GM23338 (cell line): ENCODE data around the gene PID1. TPM values are rescaled to one million over a fixed set of nuclear protein-coding genes. Genes with fewer than 3 reads are reported as not detected.

ENCODE experiments used
- ATAC-seq: fragments of 200-7000 bp; cut with Tn5 transposase; 3 replicates; pipeline ENCODE4 v1.9.1; 2020
- DNase-seq: peaks from one replicate; pipeline ENCODE4 v3.0.0-alpha.2; 2015; ENCODE audit warnings: low spot score
- H2AFZ ChIP-seq: fragments of 200-600 bp; sonication (generic); 2 replicates; pipeline ENCODE4 v1.8.0; 2016; ENCODE audit warnings: antibody characterized with exemption, mild to moderate bottlenecking, moderate library complexity
- H3F3A ChIP-seq: fragments of 200-600 bp; sonication (generic); replicated peaks from 2 replicates; pipeline ENCODE4 v1.8.0; 2017; ENCODE audit warnings: antibody characterized with exemption, mixed run types, low read depth
- H3K27ac ChIP-seq: fragments of 200-600 bp; sonication (generic); 2 replicates; pipeline ENCODE4 v1.6.1; 2016; ENCODE audit warnings: low read depth
- H3K27me3 ChIP-seq: fragments of 200-600 bp; sonication (generic); 2 replicates; pipeline ENCODE4 v1.8.0; 2016; ENCODE audit warnings: mild to moderate bottlenecking, mixed run types, moderate library complexity; ENCODE audit not compliant: insufficient read depth
- H3K36me3 ChIP-seq: fragments of 200-600 bp; sonication (generic); 2 replicates; pipeline ENCODE4 v1.8.0; 2016; ENCODE audit warnings: mild to moderate bottlenecking; ENCODE audit not compliant: insufficient read depth
- H3K4me1 ChIP-seq: fragments of 200-600 bp; sonication (generic); 2 replicates; pipeline ENCODE4 v1.8.0; 2016; ENCODE audit warnings: mild to moderate bottlenecking, moderate library complexity; ENCODE audit not compliant: insufficient read depth
- H3K4me2 ChIP-seq: fragments of 200-600 bp; sonication (generic); 2 replicates; pipeline ENCODE4 v1.7.1; 2017; ENCODE audit warnings: mixed run types
- H3K4me3 ChIP-seq: fragments of 200-600 bp; sonication (generic); 2 replicates; pipeline ENCODE4 v1.6.1; 2016; ENCODE audit warnings: mixed run types
- H3K79me2 ChIP-seq: fragments of 200-600 bp; sonication (generic); replicated peaks from 2 replicates; pipeline ENCODE4 v1.8.0; 2017; ENCODE audit warnings: mild to moderate bottlenecking; ENCODE audit not compliant: insufficient read depth
- H3K9me2 ChIP-seq: fragments of 200-600 bp; sonication (generic); 2 replicates; pipeline ENCODE4 v1.8.0; 2017; ENCODE audit not compliant: insufficient read depth
- H4K20me1 ChIP-seq: fragments of 200-600 bp; sonication (generic); replicated peaks from 2 replicates; pipeline ENCODE4 v1.8.0; 2017; ENCODE audit warnings: mild to moderate bottlenecking; ENCODE audit not compliant: insufficient read depth
- H3K27ac Mint-ChIP-seq: 2 replicates; pipeline ENCODE4 v1.8.0; 2020; ENCODE audit warnings: inconsistent platforms, mild to moderate bottlenecking, moderate library complexity, mixed read lengths
- H3K27me3 Mint-ChIP-seq: 3 replicates; pipeline ENCODE4 v1.8.0; 2022; ENCODE audit warnings: low read depth, mild to moderate bottlenecking, moderate library complexity, mixed read lengths, inconsistent platforms; ENCODE audit not compliant: insufficient read depth, poor library complexity
- H3K36me3 Mint-ChIP-seq: 3 replicates; pipeline ENCODE4 v1.8.0; 2021; ENCODE audit warnings: low read depth, mild to moderate bottlenecking, inconsistent platforms, moderate library complexity, mixed read lengths
- H3K4me1 Mint-ChIP-seq: 3 replicates; pipeline ENCODE4 v1.8.0; 2020; ENCODE audit warnings: mild to moderate bottlenecking, inconsistent platforms, mixed read lengths
- H3K4me3 Mint-ChIP-seq: 3 replicates; pipeline ENCODE4 v1.8.0; 2021; ENCODE audit warnings: moderate library complexity, mild to moderate bottlenecking, inconsistent platforms, mixed read lengths
- H3K9me3 Mint-ChIP-seq: 3 replicates; pipeline ENCODE4 v1.8.0; 2020; ENCODE audit warnings: moderate library complexity, mild to moderate bottlenecking, inconsistent platforms, mixed read lengths
- CREB1 ChIP-seq: fragments of 250-450 bp; sonication (Bioruptor Pico); IDR thresholded peaks from 2 replicates; pipeline ENCODE4 v1.5.0; 2020; ENCODE audit warnings: low read depth, mild to moderate bottlenecking, moderate library complexity
- ETS1 ChIP-seq: IDR thresholded peaks from 2 replicates; pipeline ENCODE4 v1.6.1; 2016; ENCODE audit warnings: antibody characterized with exemption
- EZH2 ChIP-seq: fragments of 200-600 bp; sonication (generic); IDR thresholded peaks from one replicate; pipeline ENCODE4 v1.8.0; 2017; ENCODE audit warnings: antibody characterized with exemption, mild to moderate bottlenecking, low read depth; ENCODE audit not compliant: unreplicated experiment
- EZH2phosphoT487 ChIP-seq: fragments of 200-600 bp; sonication (generic); IDR thresholded peaks from one replicate; pipeline ENCODE4 v1.8.1; 2018; ENCODE audit warnings: antibody characterized with exemption; ENCODE audit not compliant: unreplicated experiment
- JUNB ChIP-seq: IDR thresholded peaks from one replicate; pipeline ENCODE4 v1.6.1; 2016; ENCODE audit warnings: antibody characterized with exemption; ENCODE audit not compliant: unreplicated experiment
- NANOG ChIP-seq: IDR thresholded peaks from 2 replicates; pipeline ENCODE4 v1.6.1; 2016; ENCODE audit warnings: antibody characterized with exemption, borderline replicate concordance
- POLR2AphosphoS5 ChIP-seq: IDR thresholded peaks from 2 replicates; pipeline ENCODE4 v1.6.1; 2016; ENCODE audit warnings: antibody characterized with exemption, low read depth
- REST ChIP-seq: IDR thresholded peaks from one replicate; pipeline ENCODE4 v1.6.1; 2018; ENCODE audit warnings: antibody characterized with exemption; ENCODE audit not compliant: unreplicated experiment
- STAT1 ChIP-seq: IDR thresholded peaks from one replicate; pipeline ENCODE4 v1.6.1; 2016; ENCODE audit warnings: antibody characterized with exemption; ENCODE audit not compliant: unreplicated experiment
- ZNF114 ChIP-seq: fragments of 250-450 bp; sonication (Bioruptor Pico); IDR thresholded peaks from 2 replicates; pipeline ENCODE4 v1.5.0; 2020; ENCODE audit warnings: mild to moderate bottlenecking, moderate library complexity
- ZNF331 ChIP-seq: fragments of 250-450 bp; sonication (Bioruptor Pico); IDR thresholded peaks from 2 replicates; pipeline ENCODE4 v1.5.0; 2020; ENCODE audit warnings: low read depth, mild to moderate bottlenecking, moderate library complexity
- polyA plus RNA-seq: library from polyadenylated mRNA; unstranded; fragments of >200 nt; fragmentation: Nextera tagmentation; extraction: Ambion mirVana; gene quantifications from 2 replicates; pipeline ENCODE4 v1.2.1, GENCODE V29; 2016
- total RNA-seq: library from RNA; depleted of rRNA; stranded (reverse); fragments of >200 nt; shearing (Covaris generic); gene quantifications from 2 replicates; pipeline ENCODE4 v1.2.3, GENCODE V29; 2014

Gene PID1
- total and polyA plus RNA-seq, 2 experiments from 2014 or later, result 1.7 to 2.4 TPM

- H3K9me2 ChIP-seq, result peaks cover 5% of the 10 kb centered on the region
- TF ChIP-seq ZNF114 (CRISPR knock-in tag) (no peak), NANOG (no peak)
- no peak overlapping the region for H3K4me2 ChIP-seq
- H2AFZ ChIP-seq, result no peak overlapping the region
- Mint-ChIP-seq H3K9me3 (peaks cover 3% of the 10 kb centered on the region; the same call in 2 of the 3 replicates), H3K27me3 (no peaks in the 10 kb centered on the region), H3K36me3 (peaks cover 4% of the 10 kb centered on the region; the same call in 1 of the 3 replicates), H3K27ac (no peak overlapping the region), H3K4me1 (no peaks in the 10 kb centered on the region), H3K4me3 (no peak overlapping the region)
- H3K4me1 ChIP-seq, result no peaks in the 10 kb centered on the region
- H3K27ac ChIP-seq, result no peak overlapping the region
- no peaks in the 10 kb centered on the region for H4K20me1 ChIP-seq
- no peaks in the 10 kb centered on the region for H3F3A ChIP-seq
- H3K36me3 ChIP-seq, result no peaks in the 10 kb centered on the region
- H3K79me2 ChIP-seq, result no peaks in the 10 kb centered on the region
- no peak overlapping the region for H3K4me3 ChIP-seq
- DNase-seq (no peak), ATAC-seq (no peak)
- H3K27me3 ChIP-seq, result no peaks in the 10 kb centered on the region
Measured at GRCh38 chr2:229073935-229074334, 197.2 kb downstream of the PID1 start.

GRCh38 chr2:229071292-229071976 is 199.7 kb downstream of the PID1 start:
- H3K4me1 Mint-ChIP-seq, result no peaks in the 10 kb centered on the region
- Histone ChIP-seq H3K36me3 (no peaks in the 10 kb centered on the region), H3F3A (no peaks in the 10 kb centered on the region), H2AFZ (no peak overlapping the region), H3K79me2 (no peaks in the 10 kb centered on the region), H3K4me2 (no peak overlapping the region), H4K20me1 (no peaks in the 10 kb centered on the region), H3K27me3 (no peaks in the 10 kb centered on the region), H3K27ac (no peak overlapping the region), H3K9me2 (peaks cover 5% of the 10 kb centered on the region), H3K4me3 (no peak overlapping the region), H3K4me1 (no peaks in the 10 kb centered on the region)
- ATAC-seq, result no peak
- no peaks in the 10 kb centered on the region for H3K27me3 Mint-ChIP-seq
- H3K36me3 Mint-ChIP-seq, result peaks cover 4% of the 10 kb centered on the region; the same call in 1 of the 3 replicates
- no peak overlapping the region for H3K27ac Mint-ChIP-seq
- DNase-seq, result no peak
- H3K9me3 Mint-ChIP-seq, result peaks cover 3% of the 10 kb centered on the region; the same call in 2 of the 3 replicates
- H3K4me3 Mint-ChIP-seq, result no peak overlapping the region
- TF ChIP-seq EZH2 (no peak), NANOG (no peak), ZNF114 (CRISPR knock-in tag) (no peak), ETS1 (no peak), POLR2AphosphoS5 (no peak), JUNB (no peak), STAT1 (no peak), ZNF331 (CRISPR knock-in tag) (no peak), CREB1 (no peak), REST (no peak), EZH2phosphoT487 (no peak)
